DMS53 (cell line): Measurements from ENCODE around the gene SPATA2L.
A peak's percentile ranks its signal among the peaks of the same experiment; 100 is the strongest.

Experiments
- DNase-seq: peaks from one replicate; lab custom pipeline; 2025; lab: John Stamatoyannopoulos, UW

SPATA2L gene

DNA sequence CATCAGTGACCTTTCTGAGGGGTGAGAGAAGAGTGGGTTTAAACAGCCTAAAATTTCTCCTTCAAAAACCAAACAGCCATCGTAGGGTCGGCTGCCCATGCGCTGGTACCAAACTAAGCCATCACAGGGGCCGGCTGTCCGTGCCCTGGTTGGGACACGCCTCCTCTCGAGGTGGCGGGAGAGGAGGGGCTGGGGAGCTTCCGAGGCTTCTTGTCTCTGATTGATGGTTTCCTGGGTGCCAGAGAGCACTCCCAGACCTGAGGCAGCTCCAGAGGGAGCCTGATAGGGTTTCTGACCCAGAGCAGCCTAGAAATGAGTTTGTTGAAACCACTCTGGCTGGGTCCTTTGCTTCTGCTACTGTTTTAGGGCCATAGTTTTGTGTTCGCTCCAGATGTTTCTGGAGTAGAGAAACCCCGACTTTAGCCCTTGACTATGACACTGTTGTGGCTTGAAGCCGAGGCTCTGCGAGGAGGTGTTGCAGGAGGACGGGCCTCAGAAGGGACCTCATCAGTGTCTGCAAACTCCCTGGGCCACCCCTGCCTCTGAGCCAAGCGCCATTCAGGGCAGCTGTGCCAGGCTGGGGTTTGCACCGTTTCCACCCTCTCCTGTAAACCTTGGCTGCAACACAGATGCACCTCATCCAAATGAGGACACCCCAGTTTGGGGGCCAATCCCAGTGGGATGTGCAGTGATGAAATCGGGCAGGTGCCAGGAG, 26.1 kb upstream of the SPATA2L start:
- no peak for DNase-seq

- no peak for DNase-seq
These were observed 22.1 kb upstream of the SPATA2L start for GRCh38 chr16:89723279-89724250.

DNA sequence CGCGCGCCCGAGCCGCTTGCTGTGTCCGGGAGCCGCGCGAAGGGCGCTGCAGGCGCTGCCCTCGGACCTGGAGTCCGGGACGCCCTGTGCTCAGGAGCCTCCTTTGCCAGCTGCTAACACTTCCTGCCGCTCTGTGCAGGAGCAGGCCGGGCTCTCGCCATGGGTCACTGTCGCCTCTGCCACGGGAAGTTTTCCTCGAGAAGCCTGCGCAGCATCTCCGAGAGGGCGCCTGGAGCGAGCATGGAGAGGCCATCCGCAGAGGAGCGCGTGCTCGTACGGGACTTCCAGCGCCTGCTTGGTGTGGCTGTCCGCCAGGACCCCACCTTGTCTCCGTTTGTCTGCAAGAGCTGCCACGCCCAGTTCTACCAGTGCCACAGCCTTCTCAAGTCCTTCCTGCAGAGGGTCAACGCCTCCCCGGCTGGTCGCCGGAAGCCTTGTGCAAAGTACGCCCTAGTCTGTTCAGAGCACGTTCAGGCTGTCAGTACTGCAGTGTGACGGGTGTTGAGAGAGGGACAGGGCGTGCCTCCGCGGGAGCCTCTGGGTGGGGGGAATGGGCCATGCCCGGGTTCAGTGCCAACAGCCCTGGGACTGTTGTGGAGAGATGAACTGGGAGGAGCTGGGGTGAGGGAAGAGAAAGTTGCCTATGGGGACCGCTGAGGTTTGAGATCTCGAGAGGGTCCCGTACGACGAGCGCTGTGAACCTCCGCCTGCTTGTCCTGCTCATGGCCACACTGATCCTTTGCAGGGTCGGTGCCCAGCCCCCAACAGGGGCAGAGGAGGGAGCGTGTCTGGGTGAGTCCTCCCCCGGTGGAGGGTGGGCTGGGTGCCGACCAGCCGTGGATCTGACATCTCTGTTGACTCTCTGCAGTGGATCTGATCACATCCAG, 21.1 kb upstream of the SPATA2L start:
- peak; percentile 74 for DNase-seq

DNA sequence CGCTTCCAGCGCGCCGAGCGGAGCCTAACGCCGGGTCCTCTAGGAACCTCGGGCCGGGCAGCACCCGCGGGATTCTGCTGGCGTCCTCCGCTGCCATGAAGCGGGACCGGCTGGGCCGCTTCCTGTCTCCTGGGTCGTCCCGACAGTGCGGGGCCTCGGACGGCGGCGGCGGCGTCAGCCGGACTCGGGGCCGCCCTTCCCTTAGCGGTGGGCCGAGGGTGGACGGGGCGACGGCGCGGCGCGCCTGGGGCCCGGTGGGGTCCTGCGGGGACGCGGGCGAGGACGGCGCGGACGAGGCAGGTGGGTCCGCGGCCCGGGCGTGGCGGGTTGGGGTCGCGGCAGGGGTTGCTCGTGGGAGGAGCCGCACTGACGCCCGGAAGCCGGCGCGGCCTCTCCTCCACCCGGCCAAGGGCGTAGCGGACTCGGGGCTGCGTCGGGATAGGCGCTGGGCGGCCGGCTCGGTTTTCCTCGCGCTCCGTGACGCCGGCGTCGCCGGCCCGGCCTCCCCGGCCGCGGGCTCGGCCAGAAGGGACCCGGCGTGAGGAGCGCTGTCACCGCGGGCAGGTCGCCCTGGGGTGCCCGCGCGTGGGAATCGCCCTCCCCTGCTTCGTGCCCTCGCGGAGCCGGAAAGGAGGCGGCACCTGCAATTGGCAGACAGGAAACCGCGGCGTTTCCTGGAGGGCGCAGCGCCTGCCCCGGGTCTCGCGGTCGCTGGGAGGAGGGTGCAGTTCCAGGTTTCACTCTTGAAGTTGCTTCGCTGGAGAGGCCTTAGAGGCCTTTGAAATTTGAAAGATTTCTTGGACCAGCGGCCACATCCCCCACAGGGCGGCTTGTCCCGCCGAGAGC, 20.3 kb upstream of the SPATA2L start:
- peak; percentile 75 for DNase-seq

DNA sequence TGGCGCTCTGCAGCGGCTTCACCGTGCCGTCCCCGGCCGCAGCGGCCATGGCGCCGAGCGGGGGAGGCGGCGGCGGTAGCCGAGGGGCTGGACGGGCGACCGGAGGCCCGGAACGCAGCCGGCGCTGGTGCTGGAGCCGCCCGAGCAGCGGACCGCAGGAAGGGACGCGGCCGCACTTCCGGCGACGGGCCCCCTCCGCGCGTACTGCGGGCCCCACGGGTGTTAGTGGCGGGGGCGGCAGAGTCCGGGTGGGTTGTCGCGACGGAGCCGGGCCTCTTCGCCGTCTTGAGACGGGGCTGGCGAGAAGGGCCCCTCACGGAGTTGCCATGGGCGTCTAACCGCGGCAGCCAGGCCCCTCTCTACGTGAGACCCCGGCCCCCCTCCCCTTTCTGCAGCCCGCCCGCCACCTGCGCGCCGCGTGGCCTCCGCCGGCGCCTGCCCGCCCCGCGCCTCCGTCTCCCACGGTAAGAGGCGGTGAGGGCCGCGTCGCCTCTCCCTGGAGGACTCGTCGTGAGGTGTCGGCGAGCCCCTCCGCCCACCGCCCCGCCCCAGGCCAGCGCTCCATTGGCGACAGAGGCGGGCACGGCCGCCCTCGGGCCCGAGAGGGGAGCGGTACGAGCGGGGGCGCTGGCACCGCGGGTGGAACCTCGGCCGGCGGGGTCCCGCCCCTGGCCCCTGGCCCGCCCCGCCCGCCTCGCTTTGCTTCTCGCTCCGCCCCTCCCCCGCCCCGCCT, 19.5 kb upstream of the SPATA2L start, which contains the start of the genes VPS9D1 and ZNF276:
Gene VPS9D1 (minus strand): TSS at position 86 of the 733 bp plus-strand sequence. CDS start 37 bp downstream, at position 49.
Gene ZNF276 (plus strand): TSS at position 725 of the 733 bp plus-strand sequence. CDS start 104 bp downstream, outside the sequence.
- peak; percentile 90 for DNase-seq

- DNase-seq: peak; percentile 62
These were observed 19.0 kb upstream of the SPATA2L start for GRCh38 chr16:89720551-89720812.

- no peak for DNase-seq
These were observed 16.4 kb upstream of the SPATA2L start for GRCh38 chr16:89717688-89718505.

GRCh38 chr16:89716916-89717687, 15.6 kb upstream of the SPATA2L start:
- no peak for DNase-seq

DNA sequence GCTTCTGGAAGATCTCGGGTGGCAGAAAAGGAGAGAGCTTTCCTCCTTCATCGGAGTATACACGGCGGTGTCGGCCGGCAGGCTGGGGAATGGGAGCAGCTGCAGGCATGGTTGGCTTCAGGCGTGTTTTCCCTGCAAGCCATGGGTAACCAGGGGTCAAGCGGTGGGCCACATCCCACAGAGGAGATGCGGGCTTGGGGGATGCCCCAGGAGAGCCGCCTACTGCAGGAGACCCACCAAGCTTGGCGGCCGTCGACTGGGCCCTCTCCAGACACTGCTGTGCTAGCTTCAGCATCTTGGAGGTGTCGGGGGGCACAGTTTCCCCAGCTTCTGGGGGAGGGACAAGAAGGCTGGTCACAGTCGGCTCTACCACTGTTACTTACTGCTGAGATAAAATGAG, 15.0 kb upstream of the SPATA2L start:
- DNase-seq: no peak

- peak; percentile 25 for DNase-seq
These were observed 10.8 kb upstream of the SPATA2L start for GRCh38 chr16:89712274-89712781.

DNA sequence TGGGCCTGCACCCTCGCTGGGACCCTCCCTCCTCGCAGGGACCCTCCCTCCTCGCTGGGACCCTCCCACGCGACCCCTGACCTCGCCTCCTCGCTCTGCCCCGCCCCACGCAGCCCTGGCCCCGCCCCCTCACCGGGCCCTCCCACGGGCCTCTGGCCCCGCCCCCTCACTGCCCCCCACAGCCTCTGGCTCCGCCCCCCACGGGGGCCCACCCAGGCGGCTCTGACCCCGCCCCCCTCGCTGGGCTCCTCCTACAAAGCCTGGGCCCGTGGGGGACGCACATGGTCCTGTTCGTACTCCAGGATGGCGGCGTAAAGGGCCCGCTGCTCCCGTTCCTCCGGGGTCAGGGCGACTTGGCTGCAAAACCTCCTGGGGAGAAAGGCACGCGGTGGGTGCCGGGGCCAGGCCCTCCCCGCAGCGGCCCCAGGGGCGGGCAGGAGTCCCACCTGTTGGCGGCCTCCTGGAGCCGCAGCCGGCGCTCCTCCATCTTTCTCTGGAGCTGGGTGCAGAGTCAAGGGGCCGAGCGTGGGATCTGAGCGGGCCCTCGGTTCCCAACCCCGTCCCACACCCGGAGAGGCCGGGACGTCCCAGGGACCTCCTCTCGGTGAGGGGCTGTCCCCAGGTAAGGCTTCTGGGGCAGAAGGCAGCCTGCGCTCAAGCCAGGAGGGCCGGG, 10.2 kb upstream of the SPATA2L start:
- DNase-seq: peak; percentile 77

- peak; percentile 30 for DNase-seq
These were observed 9.4 kb upstream of the SPATA2L start for GRCh38 chr16:89710709-89711564.

- DNase-seq: no peak
These were observed 8.4 kb upstream of the SPATA2L start for GRCh38 chr16:89709716-89710432.

DNA sequence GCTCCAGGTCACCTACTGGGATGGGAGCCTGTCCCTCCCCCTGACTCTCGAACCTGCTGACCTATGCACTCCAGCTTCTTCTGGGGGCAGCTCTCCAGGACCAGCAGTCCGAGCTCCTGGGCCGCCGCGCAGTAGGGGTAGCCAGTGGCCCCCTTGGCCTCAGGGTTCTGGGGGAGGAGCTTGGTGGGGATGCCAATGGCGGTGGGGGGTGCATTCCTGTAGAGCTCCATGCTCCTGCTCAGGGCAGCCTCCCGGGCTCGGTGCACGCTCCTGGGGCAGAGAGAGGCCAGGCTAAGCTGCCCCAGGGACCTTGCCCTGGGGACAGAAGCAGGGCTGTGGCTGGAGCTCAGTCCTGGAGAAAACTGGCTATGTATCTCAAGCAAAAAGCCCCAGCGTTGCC, 7.7 kb upstream of the SPATA2L start:
- no peak for DNase-seq

- DNase-seq: no peak
These were observed 7.0 kb upstream of the SPATA2L start for GRCh38 chr16:89708481-89708931.

DNA sequence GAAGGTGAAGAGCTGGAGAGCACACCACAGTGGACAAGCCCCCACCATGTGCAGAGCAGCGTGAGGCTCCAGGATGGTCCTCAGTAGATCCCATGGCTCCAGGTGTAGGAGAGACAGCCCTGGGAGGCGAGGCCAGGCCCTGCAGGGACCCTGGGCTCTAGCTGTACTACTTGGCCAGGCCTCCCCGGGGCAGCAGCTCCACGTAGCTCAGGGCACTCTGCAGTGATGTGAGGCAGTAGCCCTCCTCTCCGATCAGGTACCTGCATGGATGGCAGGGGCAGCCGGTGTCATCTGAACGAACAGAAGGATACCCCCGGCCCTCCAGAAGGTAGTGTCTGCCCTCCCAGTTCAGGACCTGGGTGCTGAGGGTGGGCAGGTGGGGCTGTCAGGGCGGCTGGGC, 6.2 kb upstream of the SPATA2L start:
- no peak for DNase-seq
